Retinal pigment epithelial cell (primary cell): ENCODE data around the gene FLNA.
"Not testable (repeated sequence)": the region's sequence is repeated elsewhere in the genome, so short reads cannot be mapped to it uniquely, and the experiment has no call there.

Source experiments
- DNase-seq: peaks from one replicate; pipeline ENCODE4 v3.0.0-alpha.2; 2010; ENCODE audit warnings: low read depth
- H3K4me3 ChIP-seq: 2 replicates; pipeline ENCODE4 v1.5.1; 2011; ENCODE audit warnings: mild to moderate bottlenecking, low read length, control low read depth, moderate library complexity
- TF ChIP-seq, protein P1 (sequence below): conservative IDR thresholded peaks from 2 replicates; pipeline ENCODE4 v1.5.1; 2011; ENCODE audit warnings: low read depth, low read length, control low read depth, inconsistent platforms

The FLNA gene

GRCh38 chrX:154349359-154349935 lies 25.0 kb downstream of the FLNA start:
- no peak overlapping the region for H3K4me3 ChIP-seq
- TF ChIP-seq, protein P1, sequence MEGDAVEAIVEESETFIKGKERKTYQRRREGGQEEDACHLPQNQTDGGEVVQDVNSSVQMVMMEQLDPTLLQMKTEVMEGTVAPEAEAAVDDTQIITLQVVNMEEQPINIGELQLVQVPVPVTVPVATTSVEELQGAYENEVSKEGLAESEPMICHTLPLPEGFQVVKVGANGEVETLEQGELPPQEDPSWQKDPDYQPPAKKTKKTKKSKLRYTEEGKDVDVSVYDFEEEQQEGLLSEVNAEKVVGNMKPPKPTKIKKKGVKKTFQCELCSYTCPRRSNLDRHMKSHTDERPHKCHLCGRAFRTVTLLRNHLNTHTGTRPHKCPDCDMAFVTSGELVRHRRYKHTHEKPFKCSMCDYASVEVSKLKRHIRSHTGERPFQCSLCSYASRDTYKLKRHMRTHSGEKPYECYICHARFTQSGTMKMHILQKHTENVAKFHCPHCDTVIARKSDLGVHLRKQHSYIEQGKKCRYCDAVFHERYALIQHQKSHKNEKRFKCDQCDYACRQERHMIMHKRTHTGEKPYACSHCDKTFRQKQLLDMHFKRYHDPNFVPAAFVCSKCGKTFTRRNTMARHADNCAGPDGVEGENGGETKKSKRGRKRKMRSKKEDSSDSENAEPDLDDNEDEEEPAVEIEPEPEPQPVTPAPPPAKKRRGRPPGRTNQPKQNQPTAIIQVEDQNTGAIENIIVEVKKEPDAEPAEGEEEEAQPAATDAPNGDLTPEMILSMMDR: no peak
- no peak for DNase-seq

GRCh38 chrX:154348646-154349358 lies 25.6 kb downstream of the FLNA start:
- H3K4me3 ChIP-seq: no peak overlapping the region
- TF ChIP-seq, protein P1: no peak
- DNase-seq: no peak

- TF ChIP-seq, protein P1: no peak
- no peak for DNase-seq
- H3K4me3 ChIP-seq: no peak overlapping the region
Measured at GRCh38 chrX:154348114-154348531, 26.3 kb downstream of the FLNA start.

DNA sequence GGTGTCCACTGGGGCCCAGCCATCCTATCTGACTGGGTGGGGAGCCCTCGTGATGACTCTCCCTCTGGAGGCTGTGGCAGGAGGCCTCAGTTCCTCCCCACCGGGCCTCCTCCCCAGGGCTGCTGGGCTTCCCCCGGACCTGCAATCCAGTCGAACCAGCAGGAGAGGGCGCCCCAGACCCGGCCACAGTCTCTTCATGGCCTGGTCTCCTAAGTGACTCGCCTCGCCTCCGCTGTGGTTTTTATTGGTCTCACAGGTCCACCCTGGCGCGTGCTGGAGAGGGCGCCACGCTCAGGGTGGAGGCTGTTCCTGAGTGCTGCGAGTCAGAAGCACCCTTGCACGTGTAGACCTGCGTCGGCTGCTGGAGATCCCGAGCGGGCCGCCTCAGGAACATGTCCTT lies 30.8 kb downstream of the FLNA start:
- DNase-seq, H3K4me3 ChIP-seq: not testable (repeated sequence)

GRCh38 chrX:154343063-154343462 lies 31.4 kb downstream of the FLNA start:
- H3K4me3 ChIP-seq, DNase-seq: not testable (repeated sequence)

DNA sequence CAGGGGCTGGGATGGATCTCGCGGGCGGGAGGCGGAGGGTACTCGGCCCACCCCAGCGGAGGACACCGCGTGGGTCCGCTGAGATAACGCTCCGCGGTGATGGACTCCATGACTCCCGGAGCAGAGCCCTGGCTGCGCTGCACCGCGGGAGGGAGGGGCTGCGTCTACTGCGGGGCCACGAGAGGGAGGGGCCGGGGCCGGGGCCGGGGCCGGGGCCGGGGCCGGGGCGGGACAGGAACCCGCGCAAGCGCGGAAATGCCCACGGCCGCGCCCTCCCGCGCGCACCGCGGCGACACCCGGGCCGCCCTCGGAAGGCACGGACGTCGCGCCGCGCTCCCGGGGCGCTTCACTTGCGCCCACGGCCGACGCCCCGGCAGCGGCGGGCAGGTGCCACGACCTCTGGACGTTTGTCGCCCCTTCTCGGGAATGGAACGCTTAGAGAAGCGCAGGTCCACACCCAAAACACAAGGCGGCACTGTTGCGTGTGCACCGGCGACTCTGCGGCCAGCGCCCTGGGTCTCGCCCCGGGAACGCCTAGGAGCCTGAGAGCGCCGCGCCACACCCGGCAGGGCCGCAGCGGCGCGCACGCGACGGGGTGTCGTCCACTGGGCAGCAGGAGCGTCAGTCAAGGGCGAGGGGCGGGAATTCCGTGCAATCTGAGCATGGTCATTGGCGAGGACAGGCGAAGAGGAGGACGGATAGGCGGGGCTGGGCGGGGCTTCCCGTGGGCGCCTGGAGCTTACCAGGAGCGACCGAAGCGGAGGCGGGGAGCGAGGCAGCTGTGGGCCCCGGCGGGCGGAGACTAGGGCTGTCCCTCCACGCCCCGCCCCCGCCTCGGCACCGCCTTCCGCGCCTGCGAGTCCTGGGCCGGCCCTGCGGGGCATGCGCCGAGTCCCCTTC lies 32.8 kb downstream of the FLNA start:
- not testable (repeated sequence) for H3K4me3 ChIP-seq, DNase-seq

- no peak for DNase-seq
- TF ChIP-seq, protein P1: no peak
Measured at GRCh38 chrX:154334496-154334895, 39.9 kb downstream of the FLNA start.

GRCh38 chrX:154333837-154334271 lies 40.6 kb downstream of the FLNA start:
- H3K4me3 ChIP-seq: no peak overlapping the region
- TF ChIP-seq, protein P1: no peak
- no peak for DNase-seq

More at GRCh38 chrX:154334496-154334895, 39.9 kb downstream of the FLNA start:
- no peak overlapping the region for H3K4me3 ChIP-seq
